CMK (cell line): ENCODE measurements around the gene EME2.

Experiments
- DNase-seq: peaks from one replicate; pipeline ENCODE4 v3.0.0-alpha.2; 2010; ENCODE audit warnings: low read depth

EME2 gene

DNA sequence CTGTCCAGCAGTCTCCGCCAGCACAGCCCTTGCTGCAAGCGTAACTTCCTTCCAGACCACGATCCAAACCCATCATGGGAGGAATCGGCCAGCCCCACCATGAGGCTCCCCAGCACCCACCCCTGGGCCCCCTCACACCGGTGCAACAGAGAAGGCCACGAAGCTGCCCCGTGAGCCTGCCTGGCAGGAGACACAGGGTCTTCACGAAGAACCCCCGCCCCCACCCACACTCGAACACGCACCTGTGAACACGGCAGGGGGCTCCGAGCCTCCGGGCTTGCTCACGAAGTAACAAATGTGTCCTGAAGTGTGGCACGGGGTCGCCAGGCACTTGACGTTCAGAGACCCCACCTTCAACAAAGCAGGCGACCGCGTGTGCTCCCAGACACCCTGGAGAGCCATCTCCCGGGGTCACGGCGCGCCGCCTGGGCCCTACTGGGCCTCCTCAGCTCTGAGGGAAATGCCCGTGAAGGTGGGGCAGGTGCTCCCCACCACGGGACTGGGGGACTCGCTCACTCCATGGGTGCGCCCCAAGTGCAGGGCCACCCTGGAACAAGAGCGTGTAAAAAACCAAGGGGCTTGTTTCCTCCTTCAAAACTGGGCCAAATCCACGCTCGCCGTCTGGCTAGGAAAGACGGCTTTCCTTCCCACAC is 46.4 kb downstream of the EME2 start:
- no peak for DNase-seq

DNA sequence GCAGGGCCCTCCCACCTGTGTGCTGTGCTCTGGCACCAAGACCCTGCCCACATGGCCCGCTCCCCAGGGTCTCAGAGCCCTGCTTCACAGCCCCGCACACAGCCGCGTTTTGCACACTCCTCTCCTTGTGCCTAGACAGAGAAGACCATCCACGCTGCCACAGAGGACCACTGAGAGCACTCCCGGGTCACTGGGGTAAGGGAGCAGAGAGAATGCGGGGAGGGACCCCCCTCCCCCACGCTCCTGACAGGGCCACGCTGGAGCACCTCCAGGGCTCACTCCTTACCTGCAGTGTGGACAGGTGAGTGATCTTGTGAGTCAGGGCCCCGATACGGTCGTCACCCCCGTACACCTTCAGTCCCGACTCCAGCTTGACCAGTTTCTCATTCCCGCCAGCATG is 47.0 kb downstream of the EME2 start:
- DNase-seq = no peak

DNA sequence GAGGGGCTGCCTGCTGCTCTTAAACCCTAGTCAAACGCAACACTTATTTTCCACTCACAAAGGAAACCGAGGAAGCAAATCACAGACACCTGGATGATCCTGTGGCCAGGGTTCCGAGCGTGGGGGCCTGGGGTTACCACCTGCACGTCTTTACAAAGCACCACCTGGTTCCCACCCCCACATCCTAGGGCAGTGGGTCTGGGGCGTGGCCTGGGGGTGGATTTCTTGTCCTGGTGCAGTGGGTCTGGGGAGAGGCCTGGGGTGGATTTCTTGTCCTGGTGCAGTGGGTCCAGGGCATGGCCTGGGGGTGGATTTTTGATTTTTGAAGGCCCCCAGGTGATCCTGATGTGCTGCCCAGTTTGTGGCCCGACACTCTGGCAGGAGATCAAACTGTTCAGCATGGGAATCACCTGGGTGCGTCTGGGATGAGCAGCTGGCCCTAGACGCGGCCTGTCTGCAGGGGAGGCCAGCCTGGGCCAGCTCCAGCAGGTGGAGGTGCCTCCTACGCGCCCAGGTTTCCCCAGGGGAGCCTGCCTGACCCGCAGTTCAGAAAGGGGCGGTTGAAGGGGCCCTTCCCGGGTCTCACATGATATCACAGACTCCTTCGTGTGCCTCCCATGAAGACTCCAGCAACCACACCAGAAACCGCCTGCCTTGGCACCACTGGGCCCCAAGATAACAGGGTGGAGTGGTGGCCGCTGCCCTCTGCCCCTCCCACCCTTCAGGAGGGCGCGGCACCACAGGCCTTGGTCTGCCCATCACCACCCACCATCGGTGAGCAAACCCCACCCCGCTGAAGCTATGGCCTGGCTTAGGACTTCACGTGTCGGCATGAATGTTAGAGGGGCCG is 47.7 kb downstream of the EME2 start:
- no peak for DNase-seq

DNA sequence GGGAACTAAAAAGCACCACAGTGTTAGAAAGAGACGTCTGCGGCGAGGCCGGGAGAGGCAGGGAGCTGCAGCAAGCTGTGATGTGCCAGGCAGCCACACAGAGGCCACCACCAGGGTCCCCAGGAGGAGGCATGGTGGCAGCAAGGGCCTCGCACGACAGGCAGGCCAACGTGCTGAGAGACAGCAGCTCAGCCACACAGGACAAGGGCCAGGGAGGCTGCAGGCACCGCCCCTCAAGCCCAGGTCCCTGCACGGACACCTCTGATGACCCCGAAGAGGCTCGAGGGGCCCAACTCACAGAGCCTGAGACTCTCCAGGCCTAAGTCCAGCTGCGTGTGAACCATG is 48.3 kb downstream of the EME2 start:
- no peak for DNase-seq

DNA sequence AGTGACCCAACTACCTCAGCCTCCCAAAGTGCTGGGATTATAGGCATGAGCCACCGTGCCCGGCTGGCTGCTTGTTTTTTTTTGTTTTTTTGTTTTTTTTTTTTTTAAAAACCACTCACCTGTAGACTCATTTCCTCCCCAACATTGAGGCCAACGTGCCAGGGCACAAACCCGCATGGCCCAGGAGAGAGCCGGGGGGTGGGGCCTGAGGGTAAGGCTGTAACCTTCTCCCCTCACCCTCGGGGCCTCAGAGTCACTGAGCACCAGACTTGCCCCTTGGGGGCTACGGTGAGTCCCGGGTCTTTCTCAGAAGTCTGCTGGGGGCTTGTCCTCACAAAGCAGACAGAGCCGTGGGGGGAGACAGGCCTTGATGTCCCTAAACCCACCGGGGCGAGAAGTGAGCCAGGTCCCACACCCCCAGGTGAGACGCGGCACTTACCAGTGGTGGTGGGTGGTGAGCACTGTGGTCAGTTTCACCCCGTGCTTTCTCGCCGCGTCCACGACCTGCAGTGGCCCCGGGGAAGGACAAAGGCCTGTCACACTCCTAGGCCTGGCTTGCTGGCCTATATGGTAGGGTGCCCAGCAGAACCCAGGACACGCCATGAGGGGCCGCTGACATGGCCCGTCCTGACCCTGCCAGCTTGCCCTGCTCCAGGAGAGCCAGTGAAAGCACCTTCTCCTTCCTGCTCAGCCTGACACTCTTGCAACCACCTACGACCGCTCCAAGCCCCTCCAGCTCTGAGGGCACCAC is 49.4 kb downstream of the EME2 start:
- DNase-seq = no peak

DNA sequence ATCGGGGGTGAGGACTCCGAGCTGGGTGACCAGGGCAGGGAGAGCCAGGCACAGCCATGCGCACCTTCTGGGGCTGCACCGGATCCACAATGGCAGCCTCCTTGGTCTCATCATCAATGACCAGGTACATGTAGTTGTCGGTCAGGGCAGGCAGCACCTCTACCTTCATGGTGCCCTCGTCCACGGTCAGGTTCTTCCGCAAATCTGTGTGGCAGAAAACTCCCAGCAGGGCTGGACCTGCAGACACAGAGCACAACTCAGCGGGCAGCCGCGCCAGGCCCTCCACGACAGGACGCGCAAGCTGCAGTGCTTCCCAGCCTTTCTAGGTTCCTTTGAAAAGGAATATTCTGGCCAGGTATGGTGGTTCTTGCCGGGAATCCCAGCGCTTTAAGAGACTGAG is 50.2 kb downstream of the EME2 start:
- DNase-seq = no peak

DNA sequence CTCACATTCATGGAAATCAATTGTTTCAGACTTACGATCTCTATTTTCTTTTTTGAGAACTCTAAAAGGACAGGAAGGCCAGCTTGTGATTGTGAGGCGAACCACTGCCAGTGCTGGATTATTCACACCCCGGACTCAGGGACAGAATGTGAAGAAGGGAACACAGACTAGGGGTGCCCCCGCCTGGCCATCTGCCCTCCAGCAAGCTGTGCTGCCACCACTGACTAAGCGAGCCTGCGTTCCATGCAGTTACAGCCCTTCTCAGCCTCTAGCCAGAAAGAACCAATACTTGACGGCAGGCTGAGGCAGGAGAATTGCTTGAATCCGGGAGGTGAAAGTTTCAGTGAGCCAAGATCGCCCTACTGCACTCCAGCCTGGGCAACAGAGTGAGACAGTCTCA is 51.2 kb downstream of the EME2 start:
- DNase-seq = no peak

DNA sequence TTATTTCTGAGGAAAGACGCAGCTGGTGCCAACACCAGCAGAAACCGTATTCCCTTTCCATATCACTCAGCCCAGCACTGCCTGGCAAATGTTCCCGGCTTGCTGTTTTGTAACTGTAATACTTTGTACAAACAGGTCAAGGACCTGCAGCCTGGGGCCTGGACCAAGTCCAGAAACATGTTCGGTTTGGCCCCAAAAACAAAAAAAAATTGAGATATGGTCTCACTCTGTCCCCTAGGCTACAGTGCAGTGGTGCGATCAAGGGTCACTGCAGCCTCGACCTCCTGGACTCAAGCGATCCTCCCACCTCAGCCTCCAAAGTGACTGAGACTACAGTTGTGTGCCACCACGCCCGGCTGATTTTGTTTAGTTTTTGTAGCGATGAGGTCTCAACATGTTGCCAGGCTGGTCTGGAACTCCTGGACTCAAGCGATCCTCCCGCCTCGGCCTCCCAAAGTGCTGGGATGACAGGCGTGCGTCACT is 52.8 kb downstream of the EME2 start:
- DNase-seq = no peak
